IMR-90 (cell line): ENCODE data around the gene EPAS1.

Experiments
- BHLHE40 ChIP-seq: fragments of 150-350 bp; IDR thresholded peaks from 2 replicates; pipeline ENCODE4 v1.6.1; 2016; ENCODE audit warnings: mild to moderate bottlenecking, low read depth, low read length
- CEBPB ChIP-seq: IDR thresholded peaks from 2 replicates; pipeline ENCODE4 v1.6.1; 2012; ENCODE audit warnings: low read depth, low read length, improper control_type of control experiment
- CHD1 ChIP-seq: IDR thresholded peaks from 2 replicates; pipeline ENCODE4 v1.6.1; 2012; ENCODE audit warnings: low read depth, low read length, improper control_type of control experiment
- CTCF ChIP-seq: conservative IDR thresholded peaks from 2 replicates; pipeline ENCODE4 v1.5.1; 2012; ENCODE audit warnings: mild to moderate bottlenecking, low read depth, low read length, improper control_type of control experiment
- ELK1 ChIP-seq: fragments of 150-350 bp; IDR thresholded peaks from 2 replicates; pipeline ENCODE4 v1.6.1; 2016; ENCODE audit warnings: low read depth, mild to moderate bottlenecking, low read length, moderate library complexity, borderline replicate concordance
- RAD21 ChIP-seq: IDR thresholded peaks from 2 replicates; pipeline ENCODE4 v1.6.1; 2012; ENCODE audit warnings: low read length, improper control_type of control experiment
- RFX5 ChIP-seq: IDR thresholded peaks from 2 replicates; pipeline ENCODE4 v1.8.0; 2012; ENCODE audit warnings: low read depth, mild to moderate bottlenecking, low read length, moderate library complexity

GRCh38 chr2:46393865-46394264 is 96.7 kb downstream of the EPAS1 start:
- TF ChIP-seq CTCF (no peak), CHD1 (no peak), BHLHE40 (no peak), RAD21 (no peak), ELK1 (no peak), CEBPB (no peak), RFX5 (no peak)
